GM23338 (cell line): ENCODE results near the gene PRDM5. TPM values are rescaled to one million over a fixed set of nuclear protein-coding genes. Genes with fewer than 3 reads are reported as not detected.

Source experiments
- ATAC-seq: fragments of 200-7000 bp; cut with Tn5 transposase; 3 replicates; pipeline ENCODE4 v1.9.1; 2020
- DNase-seq: peaks from one replicate; pipeline ENCODE4 v3.0.0-alpha.2; 2015; ENCODE audit warnings: low spot score
- H2AFZ ChIP-seq: fragments of 200-600 bp; sonication (generic); 2 replicates; pipeline ENCODE4 v1.8.0; 2016; ENCODE audit warnings: antibody characterized with exemption, mild to moderate bottlenecking, moderate library complexity
- H3F3A ChIP-seq: fragments of 200-600 bp; sonication (generic); replicated peaks from 2 replicates; pipeline ENCODE4 v1.8.0; 2017; ENCODE audit warnings: antibody characterized with exemption, mixed run types, low read depth
- H3K27ac ChIP-seq: fragments of 200-600 bp; sonication (generic); 2 replicates; pipeline ENCODE4 v1.6.1; 2016; ENCODE audit warnings: low read depth
- H3K27me3 ChIP-seq: fragments of 200-600 bp; sonication (generic); 2 replicates; pipeline ENCODE4 v1.8.0; 2016; ENCODE audit warnings: mild to moderate bottlenecking, mixed run types, moderate library complexity; ENCODE audit not compliant: insufficient read depth
- H3K36me3 ChIP-seq: fragments of 200-600 bp; sonication (generic); 2 replicates; pipeline ENCODE4 v1.8.0; 2016; ENCODE audit warnings: mild to moderate bottlenecking; ENCODE audit not compliant: insufficient read depth
- H3K4me1 ChIP-seq: fragments of 200-600 bp; sonication (generic); 2 replicates; pipeline ENCODE4 v1.8.0; 2016; ENCODE audit warnings: mild to moderate bottlenecking, moderate library complexity; ENCODE audit not compliant: insufficient read depth
- H3K4me2 ChIP-seq: fragments of 200-600 bp; sonication (generic); 2 replicates; pipeline ENCODE4 v1.7.1; 2017; ENCODE audit warnings: mixed run types
- H3K4me3 ChIP-seq: fragments of 200-600 bp; sonication (generic); 2 replicates; pipeline ENCODE4 v1.6.1; 2016; ENCODE audit warnings: mixed run types
- H3K79me2 ChIP-seq: fragments of 200-600 bp; sonication (generic); replicated peaks from 2 replicates; pipeline ENCODE4 v1.8.0; 2017; ENCODE audit warnings: mild to moderate bottlenecking; ENCODE audit not compliant: insufficient read depth
- H3K9me2 ChIP-seq: fragments of 200-600 bp; sonication (generic); 2 replicates; pipeline ENCODE4 v1.8.0; 2017; ENCODE audit not compliant: insufficient read depth
- H4K20me1 ChIP-seq: fragments of 200-600 bp; sonication (generic); replicated peaks from 2 replicates; pipeline ENCODE4 v1.8.0; 2017; ENCODE audit warnings: mild to moderate bottlenecking; ENCODE audit not compliant: insufficient read depth
- H3K27ac Mint-ChIP-seq: 2 replicates; pipeline ENCODE4 v1.8.0; 2020; ENCODE audit warnings: inconsistent platforms, mild to moderate bottlenecking, moderate library complexity, mixed read lengths
- H3K27me3 Mint-ChIP-seq: 3 replicates; pipeline ENCODE4 v1.8.0; 2022; ENCODE audit warnings: low read depth, mild to moderate bottlenecking, moderate library complexity, mixed read lengths, inconsistent platforms; ENCODE audit not compliant: insufficient read depth, poor library complexity
- H3K36me3 Mint-ChIP-seq: 3 replicates; pipeline ENCODE4 v1.8.0; 2021; ENCODE audit warnings: low read depth, mild to moderate bottlenecking, inconsistent platforms, moderate library complexity, mixed read lengths
- H3K4me1 Mint-ChIP-seq: 3 replicates; pipeline ENCODE4 v1.8.0; 2020; ENCODE audit warnings: mild to moderate bottlenecking, inconsistent platforms, mixed read lengths
- H3K4me3 Mint-ChIP-seq: 3 replicates; pipeline ENCODE4 v1.8.0; 2021; ENCODE audit warnings: moderate library complexity, mild to moderate bottlenecking, inconsistent platforms, mixed read lengths
- H3K9me3 Mint-ChIP-seq: 3 replicates; pipeline ENCODE4 v1.8.0; 2020; ENCODE audit warnings: moderate library complexity, mild to moderate bottlenecking, inconsistent platforms, mixed read lengths
- EZH2 ChIP-seq: fragments of 200-600 bp; sonication (generic); IDR thresholded peaks from one replicate; pipeline ENCODE4 v1.8.0; 2017; ENCODE audit warnings: antibody characterized with exemption, mild to moderate bottlenecking, low read depth; ENCODE audit not compliant: unreplicated experiment
- EZH2phosphoT487 ChIP-seq: fragments of 200-600 bp; sonication (generic); IDR thresholded peaks from one replicate; pipeline ENCODE4 v1.8.1; 2018; ENCODE audit warnings: antibody characterized with exemption; ENCODE audit not compliant: unreplicated experiment
- JUNB ChIP-seq: IDR thresholded peaks from one replicate; pipeline ENCODE4 v1.6.1; 2016; ENCODE audit warnings: antibody characterized with exemption; ENCODE audit not compliant: unreplicated experiment
- POLR2AphosphoS5 ChIP-seq: IDR thresholded peaks from 2 replicates; pipeline ENCODE4 v1.6.1; 2016; ENCODE audit warnings: antibody characterized with exemption, low read depth
- ZNF114 ChIP-seq: fragments of 250-450 bp; sonication (Bioruptor Pico); IDR thresholded peaks from 2 replicates; pipeline ENCODE4 v1.5.0; 2020; ENCODE audit warnings: mild to moderate bottlenecking, moderate library complexity
- ZNF331 ChIP-seq: fragments of 250-450 bp; sonication (Bioruptor Pico); IDR thresholded peaks from 2 replicates; pipeline ENCODE4 v1.5.0; 2020; ENCODE audit warnings: low read depth, mild to moderate bottlenecking, moderate library complexity
- ZNF462 ChIP-seq: fragments of 250-450 bp; sonication (Bioruptor Pico); IDR thresholded peaks from 2 replicates; pipeline ENCODE4 v1.5.0; 2020; ENCODE audit warnings: mild to moderate bottlenecking, moderate library complexity
- polyA plus RNA-seq: library from polyadenylated mRNA; unstranded; fragments of >200 nt; fragmentation: Nextera tagmentation; extraction: Ambion mirVana; gene quantifications from 2 replicates; pipeline ENCODE4 v1.2.1, GENCODE V29; 2016
- total RNA-seq: library from RNA; depleted of rRNA; stranded (reverse); fragments of >200 nt; shearing (Covaris generic); gene quantifications from 2 replicates; pipeline ENCODE4 v1.2.3, GENCODE V29; 2014
- TF ChIP-seq, protein P1 (sequence below): IDR thresholded peaks from 2 replicates; pipeline ENCODE4 v1.6.1; 2016; ENCODE audit warnings: antibody characterized with exemption

Gene PRDM5
- total and polyA plus RNA-seq, 2 experiments from 2014 or later: 11.2 to 40.4 TPM

DNA sequence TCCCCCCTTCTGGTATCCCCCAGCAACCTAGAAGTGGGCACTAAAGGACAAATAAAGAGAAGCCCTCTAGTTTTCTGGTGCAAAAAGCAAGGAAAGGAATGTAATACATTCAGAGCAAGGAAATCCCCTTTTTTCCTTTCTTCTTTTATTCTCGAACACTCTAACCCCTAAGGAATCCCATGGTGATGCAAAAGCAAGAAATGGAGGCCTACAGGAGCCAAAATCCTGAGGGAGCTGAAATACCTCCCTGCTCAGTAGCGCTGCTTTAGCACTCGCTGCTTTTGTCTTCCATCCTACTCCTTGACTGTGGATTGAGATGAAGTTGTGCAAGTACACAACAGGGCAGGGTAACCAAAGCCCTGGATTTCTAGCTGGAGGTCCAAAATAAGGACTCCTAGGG lies 251.0 kb downstream of the PRDM5 start (continued):
- 0 out of 2 replicates have a peak, but pooled peaks have one; percentile 21 for TF ChIP-seq ZNF462 (CRISPR knock-in tag)

DNA sequence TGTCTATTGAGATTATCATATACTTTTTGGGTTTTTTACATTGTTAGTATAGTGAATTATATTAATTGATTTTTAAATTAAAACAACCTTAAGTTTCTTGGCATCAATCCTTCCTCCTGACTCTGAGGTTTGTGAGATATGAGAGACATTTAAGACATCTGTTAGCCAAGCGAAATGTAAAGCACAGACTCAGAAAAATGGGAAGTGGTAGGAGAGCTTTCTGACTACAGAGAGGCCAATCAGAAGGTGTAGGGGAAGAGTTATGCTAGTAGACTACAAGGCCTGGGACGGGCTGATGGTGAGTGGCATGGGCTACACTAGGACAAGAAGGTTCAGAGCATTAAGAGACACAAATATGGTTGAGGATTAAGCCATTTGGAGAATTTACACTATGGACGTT lies 255.4 kb downstream of the PRDM5 start:
- H3K4me1 Mint-ChIP-seq: peaks cover 11% of the 10 kb centered on the region
- no peak overlapping the region for H3K27ac ChIP-seq
- no peaks in the 10 kb centered on the region for H3K79me2 ChIP-seq
- H3K9me2 ChIP-seq: no peaks in the 10 kb centered on the region; the same call in 1 of the 2 replicates
- H3K27me3 ChIP-seq: no peaks in the 10 kb centered on the region
- no peaks in the 10 kb centered on the region for H3K36me3 ChIP-seq
- no peaks in the 10 kb centered on the region; the same call in 1 of the 2 replicates for H3K4me1 ChIP-seq
- no peak overlapping the region for H3K4me2 ChIP-seq
- no peaks in the 10 kb centered on the region for H3K27me3 Mint-ChIP-seq
- DNase-seq (no peak), ATAC-seq (no peak)
- no peak overlapping the region for H3K4me3 ChIP-seq
- peaks cover 3% of the 10 kb centered on the region; the same call in 1 of the 3 replicates for H3K36me3 Mint-ChIP-seq
- no peak overlapping the region for H2AFZ ChIP-seq
- no peaks in the 10 kb centered on the region for H3F3A ChIP-seq
- H4K20me1 ChIP-seq: no peaks in the 10 kb centered on the region
- H3K27ac Mint-ChIP-seq: no peak overlapping the region
- no peak overlapping the region for H3K4me3 Mint-ChIP-seq
- H3K9me3 Mint-ChIP-seq: no peaks in the 10 kb centered on the region
- TF ChIP-seq EZH2phosphoT487: no peak
- no peak for TF ChIP-seq ZNF462 (CRISPR knock-in tag)
- TF ChIP-seq JUNB: no peak
- no peak for TF ChIP-seq ZNF331
- no peak for TF ChIP-seq POLR2AphosphoS5
- TF ChIP-seq EZH2: no peak
- TF ChIP-seq, protein P1, sequence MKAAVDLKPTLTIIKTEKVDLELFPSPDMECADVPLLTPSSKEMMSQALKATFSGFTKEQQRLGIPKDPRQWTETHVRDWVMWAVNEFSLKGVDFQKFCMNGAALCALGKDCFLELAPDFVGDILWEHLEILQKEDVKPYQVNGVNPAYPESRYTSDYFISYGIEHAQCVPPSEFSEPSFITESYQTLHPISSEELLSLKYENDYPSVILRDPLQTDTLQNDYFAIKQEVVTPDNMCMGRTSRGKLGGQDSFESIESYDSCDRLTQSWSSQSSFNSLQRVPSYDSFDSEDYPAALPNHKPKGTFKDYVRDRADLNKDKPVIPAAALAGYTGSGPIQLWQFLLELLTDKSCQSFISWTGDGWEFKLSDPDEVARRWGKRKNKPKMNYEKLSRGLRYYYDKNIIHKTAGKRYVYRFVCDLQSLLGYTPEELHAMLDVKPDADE: no peak
- TF ChIP-seq ZNF114 (CRISPR knock-in tag): no peak
